Middle frontal gyrus (tissue), 1 donor: ENCODE data around the gene EMC7.

Source experiments
- DNase-seq: peaks from one replicate; pipeline ENCODE4 v3.0.0-alpha.2; 2015; ENCODE audit warnings: low spot score; ENCODE audit errors: extremely low spot score

The EMC7 gene

DNA sequence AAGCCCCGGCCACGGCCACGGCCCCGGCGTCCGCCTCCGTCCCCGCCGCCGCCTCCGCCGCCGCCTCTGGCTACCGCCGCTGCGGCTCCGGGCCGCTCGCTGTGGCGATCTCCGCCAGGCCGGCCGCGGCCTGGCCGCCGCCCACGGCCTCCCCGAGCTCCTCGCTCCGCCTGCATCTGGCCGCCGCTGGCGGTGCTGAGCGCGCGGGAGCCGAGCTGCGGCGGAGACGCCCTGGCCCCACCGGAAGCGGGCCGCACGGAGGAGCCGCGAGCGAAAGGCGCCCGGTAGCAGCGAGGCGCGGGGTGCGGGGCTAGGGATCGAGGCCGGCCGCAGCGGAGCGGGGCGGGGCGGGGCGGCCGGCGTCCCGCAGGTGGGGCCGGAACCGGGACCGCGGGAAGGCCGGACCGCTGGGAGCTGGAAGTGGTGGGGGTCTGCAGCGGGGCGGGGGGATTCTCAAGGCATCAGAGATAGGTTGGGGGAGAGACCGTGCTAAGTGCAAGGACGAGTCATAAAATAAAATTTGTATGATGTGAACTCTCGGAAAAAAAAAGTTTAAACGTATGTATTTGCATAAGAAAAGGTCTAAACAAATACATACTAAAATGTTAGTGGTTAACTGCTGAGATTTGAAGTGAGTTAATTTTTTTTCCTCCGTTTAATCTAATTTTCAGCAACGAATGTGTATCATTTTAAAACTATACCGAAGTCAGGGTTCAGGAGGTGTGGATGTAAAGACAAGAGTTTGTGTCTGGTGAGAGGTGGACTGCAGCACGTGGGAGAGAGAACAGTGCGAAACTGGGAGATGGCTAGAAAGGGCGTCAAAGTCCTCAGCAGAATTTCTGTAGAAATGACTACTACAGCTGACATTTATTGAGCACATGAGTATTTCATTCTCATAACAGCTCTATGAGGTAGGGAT lies 62.5 kb downstream of the EMC7 start, which contains the start of gene AVEN:
Gene AVEN, minus strand, starts transcription at position 334 of the 919 bp plus-strand sequence. Its CDS starts 158 bp downstream, at position 176.
- DNase-seq: no peak

DNA sequence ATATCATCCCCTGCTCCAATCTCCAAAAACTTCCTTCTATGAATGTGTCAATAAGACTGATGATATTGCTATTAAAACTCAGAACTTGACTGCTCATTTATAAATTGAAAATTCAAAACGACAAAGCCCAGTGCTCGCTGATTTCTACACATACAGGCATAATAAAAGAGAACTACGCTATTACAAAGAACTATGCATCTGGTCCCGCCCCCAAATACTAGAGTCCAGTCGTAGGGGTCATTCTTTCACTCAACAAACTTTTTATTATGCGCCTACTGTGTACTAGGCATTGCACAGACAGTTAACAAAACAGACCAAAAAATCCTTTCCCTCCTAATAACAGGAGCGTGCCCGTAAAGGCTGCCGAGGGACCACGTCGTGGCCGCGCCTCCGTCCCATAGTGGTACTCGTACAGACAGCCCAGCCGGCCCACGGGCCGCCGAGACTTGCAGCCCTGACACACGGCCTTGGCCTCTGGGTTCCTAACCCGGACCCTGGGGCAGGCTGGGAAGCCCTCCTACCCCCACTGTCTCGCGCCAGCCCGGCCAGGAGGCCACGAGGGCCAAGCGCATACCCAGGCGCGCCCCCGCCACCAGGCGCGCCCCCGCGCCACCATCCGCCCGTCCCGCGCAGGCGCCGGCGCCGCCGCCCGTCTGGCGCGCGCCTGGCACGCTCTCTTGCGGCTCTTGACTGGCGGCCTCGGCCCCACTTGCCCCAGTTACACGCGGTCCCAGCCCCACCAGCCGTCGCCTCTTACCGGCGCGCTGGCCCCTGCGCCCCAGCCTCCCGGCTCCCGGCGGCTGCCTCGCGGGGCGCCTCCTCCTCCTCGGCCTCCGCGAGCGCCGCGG lies 63.4 kb downstream of the EMC7 start:
- DNase-seq: peak; percentile 53
